Motor neuron (in vitro differentiated cells): ENCODE data around the gene CABLES2. TPM values are rescaled to one million over a fixed set of nuclear protein-coding genes. Genes with fewer than 3 reads are reported as not detected.

Experiments used
- ATAC-seq, 8 experiments: fragments of 200-7000 bp; cut with Tn5 transposase; replicated peaks in 6 of 8; 2 replicates each; pipeline ENCODE4 v1.8.0; 2021; ENCODE audit warnings: mild to moderate bottlenecking in 8 of 8, moderate library complexity in 8 of 8
- H3K27ac ChIP-seq, 2 donors: fragments of 250-450 bp; sonication (Bioruptor Pico); 2 replicates each; pipeline ENCODE4 v1.9.0; 2021; ENCODE audit warnings: antibody characterized with exemption in 2 of 2, mild to moderate bottlenecking in 2 of 2, moderate library complexity in 1 of 2
- H3K4me1 ChIP-seq, 2 donors: fragments of 250-450 bp; sonication (Bioruptor Pico); replicated peaks in 1 of 2; 2 replicates each; pipeline ENCODE4 v1.6.1; 2021; ENCODE audit warnings: antibody characterized with exemption in 2 of 2, mild to moderate bottlenecking in 2 of 2, moderate library complexity in 1 of 2
- H3K4me3 ChIP-seq, 5 donors: fragments of 250-450 bp; sonication (Bioruptor Pico); 2 replicates each; pipeline ENCODE4 v1.9.0; 2021; ENCODE audit warnings: antibody characterized with exemption in 5 of 5, mild to moderate bottlenecking in 5 of 5, moderate library complexity in 4 of 5
- WGBS, 10 experiments: fragments of 450-650 bp; shearing (Covaris generic); methylation state at CpG; one replicate each; pipeline ENCODE4 v1.0.0; 2022; 5-methylcytosine and 5-hydroxymethylcytosine counted together
- in situ Hi-C, 9 experiments: fragments of 400-800 bp; cut with MboI; loops; one replicate each; pipeline ENCODE4 v1.15.0; 2021; ENCODE audit warnings: low sequenced_read_pairs in 9 of 9, low pct_unique_long_range_greater_than_20kb in 2 of 9; ENCODE audit not compliant: unreplicated experiment in 9 of 9
- total RNA-seq, 8 experiments: library from RNA; unstranded; fragments of 300-600 nt; gene quantifications; 2 replicates each; pipeline versions ENCODE4 v1.2.3 to v1.2.4, GENCODE V29; 2022

Gene CABLES2
- 1 to 10 TPM; 1.4 to 9.6 (median 5.7) TPM for total RNA-seq

GRCh38 chr20:62407221-62407992 is at the start of gene CABLES2:
CABLES2 (minus strand) TSS chr20:62407285; CDS start chr20:62407276, 9 bp downstream.
- Histone ChIP-seq H3K27ac (peak within 1 kb of the TSS; percentile 21 to 47), H3K4me3 (peak within 1 kb of the TSS; percentile 67 to 97 (median 74)), H3K4me1 (peaks cover 20 to 23% of the 10 kb centered on the region in 2 donors)
- in situ Hi-C loops, result loop anchor here in 2 of 9 experiments (25.0 kb wide), 1 partner anchor 205 kb away; no protein-coding TSS in a partner anchor
- ATAC-seq, result peak; percentile 81 to 93 (median 86)
- WGBS, 10 experiments, result 24% methylated on average over 5 of the region's 73 CpGs; no CpG with 5 or more reads in 9 of the 10 experiments

GRCh38 chr20:62455929-62456328 is 48.8 kb upstream of the CABLES2 start:
- no peak overlapping the region for H3K4me3 ChIP-seq
- in situ Hi-C loops, result no loop called here
- H3K27ac ChIP-seq, result peak overlapping the region; percentile 8 to 65
- 20 to 40% (median 33%) methylated on average over 1 to 4 of the region's 15 CpGs; no CpG with 5 or more reads in 6 of the 10 experiments for WGBS, 10 experiments
- H3K4me1 ChIP-seq, result peaks cover 63 to 66% of the 10 kb centered on the region in 2 donors
- ATAC-seq, result peak in 5 of 8 experiments; percentile 40 to 56 (median 43)

GRCh38 chr20:62454904-62455636 is 48.0 kb upstream of the CABLES2 start:
- Histone ChIP-seq H3K4me1 (peaks cover 59 to 61% of the 10 kb centered on the region in 2 donors), H3K27ac (peak overlapping the region; percentile 8 to 65), H3K4me3 (no peak overlapping the region)
- ATAC-seq, result peak in 6 of 8 experiments; percentile 29 to 66 (median 36)
- 0 to 53% (median 49%) methylated on average over 1 to 13 of the region's 30 CpGs; no CpG with 5 or more reads in 5 of the 10 experiments for WGBS, 10 experiments
- in situ Hi-C loops, result no loop called here

GRCh38 chr20:62453186-62453808 is 46.2 kb upstream of the CABLES2 start:
- in situ Hi-C loops, result no loop called here
- no peak for ATAC-seq

GRCh38 chr20:62452475-62453095 is 45.5 kb upstream of the CABLES2 start:
- in situ Hi-C loops, result no loop called here
- ATAC-seq, result peak in 3 of 8 experiments; percentile 85 to 94 (median 86)
- Histone ChIP-seq H3K4me1 (peaks cover 61 to 63% of the 10 kb centered on the region in 2 donors), H3K4me3 (no peak overlapping the region), H3K27ac (no peak overlapping the region)
- WGBS, 10 experiments, result 60 to 100% (median 86%) methylated on average over 1 to 3 of the region's 18 CpGs; no CpG with 5 or more reads in 7 of the 10 experiments

More at GRCh38 chr20:62453186-62453808, 46.2 kb upstream of the CABLES2 start:
- Histone ChIP-seq H3K4me1 (peaks cover 65 to 67% of the 10 kb centered on the region in 2 donors), H3K27ac (no peak overlapping the region), H3K4me3 (no peak overlapping the region)
- 92 to 100% methylated on average over 1 to 4 of the region's 17 CpGs; no CpG with 5 or more reads in 8 of the 10 experiments for WGBS, 10 experiments

- ATAC-seq, result no peak
- 37 to 92% (median 70%) methylated on average over 2 to 3 of the region's 3 CpGs; no CpG with 5 or more reads in 6 of the 10 experiments for WGBS, 10 experiments
- Histone ChIP-seq H3K27ac (no peak overlapping the region), H3K4me3 (no peak overlapping the region), H3K4me1 (peaks cover 60 to 63% of the 10 kb centered on the region in 2 donors)
- in situ Hi-C loops, result no loop called here
Measured at GRCh38 chr20:62451970-62452369, 44.9 kb upstream of the CABLES2 start.

- ATAC-seq, result no peak
- H3K27ac ChIP-seq, result no peak overlapping the region
- in situ Hi-C loops, result no loop called here
- peaks cover 59 to 63% of the 10 kb centered on the region in 2 donors for H3K4me1 ChIP-seq
- H3K4me3 ChIP-seq, result no peak overlapping the region
- WGBS, 10 experiments, result no CpG with 5 or more reads among the region's 10 CpGs
Measured at GRCh38 chr20:62451156-62451767, 44.2 kb upstream of the CABLES2 start.

GRCh38 chr20:62449951-62450691 is 43.0 kb upstream of the CABLES2 start:
- no peak overlapping the region for H3K4me3 ChIP-seq
- no peak overlapping the region for H3K27ac ChIP-seq
- in situ Hi-C loops, result no loop called here
- 0 to 92% (median 60%) methylated on average over 1 to 13 of the region's 24 CpGs; no CpG with 5 or more reads in 5 of the 10 experiments for WGBS, 10 experiments
- ATAC-seq, result peak in 4 of 8 experiments; percentile 1 to 44 (median 15)
- H3K4me1 ChIP-seq, result peaks cover 49 to 52% of the 10 kb centered on the region in 2 donors

GRCh38 chr20:62448788-62449187 is 41.7 kb upstream of the CABLES2 start:
- in situ Hi-C loops, result no loop called here
- Histone ChIP-seq H3K4me1 (peaks cover 35 to 39% of the 10 kb centered on the region in 2 donors), H3K27ac (no peak overlapping the region), H3K4me3 (no peak overlapping the region)
- peak in 3 of 8 experiments; percentile 3 to 31 (median 7) for ATAC-seq
- WGBS, 10 experiments, result 49 to 82% (median 66%) methylated on average over 3 to 6 of the region's 14 CpGs; no CpG with 5 or more reads in 7 of the 10 experiments

- H3K27ac ChIP-seq, result no peak overlapping the region
- peaks cover 28 to 32% of the 10 kb centered on the region in 2 donors for H3K4me1 ChIP-seq
- ATAC-seq, result no peak
- in situ Hi-C loops, result no loop called here
- WGBS, 10 experiments, result 61 to 100% (median 78%) methylated on average over 1 to 7 of the region's 10 CpGs; no CpG with 5 or more reads in 3 of the 10 experiments
- H3K4me3 ChIP-seq, result no peak overlapping the region
Measured at GRCh38 chr20:62448038-62448437, 41.0 kb upstream of the CABLES2 start.
